Activated CD4-positive, alpha-beta T cell treated with anti-CD3 and anti-CD28 coated beads, Interleukin-2, amount 50 U/mL, for 24 hours (primary cell): ENCODE results near the gene PKN1.
"Not testable (repeated sequence)": the region's sequence is repeated elsewhere in the genome, so short reads cannot be mapped to it uniquely, and the experiment has no call there.

Experiments
- DNase-seq, 2 donors: peaks; one replicate each; pipeline ENCODE4 v3.0.0-alpha.2; 2020; ENCODE audit warnings: low read depth in 1 of 2, low spot score in 1 of 2

Gene PKN1

DNA sequence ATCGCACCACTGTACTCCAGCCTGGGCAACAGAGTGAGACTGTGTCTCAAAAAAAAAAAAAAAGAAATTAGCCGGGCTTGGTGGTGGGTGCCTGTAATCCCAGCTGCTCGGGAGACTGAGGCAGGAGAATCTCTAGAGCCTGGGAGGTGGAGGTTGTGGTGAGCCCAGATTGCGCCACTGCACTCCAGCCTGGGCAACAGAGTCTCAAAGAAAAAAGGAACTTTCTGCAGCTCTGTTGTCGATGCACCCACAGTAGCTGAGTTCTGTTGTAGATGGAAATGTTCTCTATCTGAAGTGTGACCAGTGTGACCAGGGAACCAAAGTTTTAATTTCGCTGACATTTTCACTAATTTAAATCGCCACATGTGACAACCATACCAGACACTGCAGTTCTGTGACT is 29.3 kb downstream of the PKN1 start:
- DNase-seq: not testable (repeated sequence)

DNA sequence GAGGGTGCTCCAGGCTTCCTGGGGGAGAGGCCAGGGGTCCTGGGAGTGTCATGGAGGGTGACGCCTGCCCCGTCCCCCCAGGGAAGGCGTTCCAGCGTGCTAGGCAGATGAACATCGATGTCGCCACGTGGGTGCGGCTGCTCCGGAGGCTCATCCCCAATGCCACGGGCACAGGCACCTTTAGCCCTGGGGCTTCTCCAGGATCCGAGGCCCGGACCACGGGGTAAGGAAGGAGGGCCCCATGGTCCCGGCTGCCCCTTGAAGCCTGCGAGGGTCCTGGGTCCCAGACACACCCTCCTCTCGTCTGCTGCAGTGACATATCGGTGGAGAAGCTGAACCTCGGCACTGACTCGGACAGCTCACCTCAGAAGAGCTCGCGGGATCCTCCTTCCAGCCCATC is 30.6 kb downstream of the PKN1 start:
- DNase-seq: no peak

DNA sequence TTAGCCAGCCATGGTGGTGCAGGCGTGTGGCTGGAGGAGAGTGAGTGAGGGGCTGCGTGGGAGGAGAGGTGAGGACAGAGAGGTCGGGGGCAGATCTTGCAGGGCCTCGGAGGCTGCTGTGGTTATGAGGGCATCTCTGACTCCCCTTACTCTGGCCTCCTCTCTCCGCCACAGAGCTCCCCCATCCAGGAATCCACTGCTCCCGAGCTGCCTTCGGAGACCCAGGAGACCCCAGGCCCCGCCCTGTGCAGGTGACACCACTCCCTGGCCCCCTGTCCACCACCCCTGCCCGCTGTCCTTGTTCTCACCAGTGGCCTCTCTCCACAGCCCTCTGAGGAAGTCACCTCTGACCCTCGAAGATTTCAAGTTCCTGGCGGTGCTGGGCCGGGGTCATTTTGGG is 34.3 kb downstream of the PKN1 start:
- no peak for DNase-seq

DNA sequence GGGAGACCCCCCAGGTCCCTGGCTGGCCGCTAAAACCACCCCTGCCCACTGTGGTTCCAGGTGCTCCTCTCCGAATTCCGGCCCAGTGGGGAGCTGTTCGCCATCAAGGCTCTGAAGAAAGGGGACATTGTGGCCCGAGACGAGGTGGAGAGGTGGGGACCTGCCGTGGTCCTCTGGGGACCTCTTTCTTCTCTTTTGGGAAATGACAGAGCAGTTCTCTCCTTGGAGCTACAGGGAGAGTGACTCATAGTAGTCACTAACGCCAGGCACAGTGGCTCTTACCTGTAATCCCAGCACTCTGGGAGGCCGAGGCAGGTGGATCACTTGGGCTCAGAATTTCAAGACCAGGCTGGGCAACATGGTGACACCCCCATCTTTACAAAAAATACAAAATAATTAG is 34.7 kb downstream of the PKN1 start:
- no peak for DNase-seq

DNA sequence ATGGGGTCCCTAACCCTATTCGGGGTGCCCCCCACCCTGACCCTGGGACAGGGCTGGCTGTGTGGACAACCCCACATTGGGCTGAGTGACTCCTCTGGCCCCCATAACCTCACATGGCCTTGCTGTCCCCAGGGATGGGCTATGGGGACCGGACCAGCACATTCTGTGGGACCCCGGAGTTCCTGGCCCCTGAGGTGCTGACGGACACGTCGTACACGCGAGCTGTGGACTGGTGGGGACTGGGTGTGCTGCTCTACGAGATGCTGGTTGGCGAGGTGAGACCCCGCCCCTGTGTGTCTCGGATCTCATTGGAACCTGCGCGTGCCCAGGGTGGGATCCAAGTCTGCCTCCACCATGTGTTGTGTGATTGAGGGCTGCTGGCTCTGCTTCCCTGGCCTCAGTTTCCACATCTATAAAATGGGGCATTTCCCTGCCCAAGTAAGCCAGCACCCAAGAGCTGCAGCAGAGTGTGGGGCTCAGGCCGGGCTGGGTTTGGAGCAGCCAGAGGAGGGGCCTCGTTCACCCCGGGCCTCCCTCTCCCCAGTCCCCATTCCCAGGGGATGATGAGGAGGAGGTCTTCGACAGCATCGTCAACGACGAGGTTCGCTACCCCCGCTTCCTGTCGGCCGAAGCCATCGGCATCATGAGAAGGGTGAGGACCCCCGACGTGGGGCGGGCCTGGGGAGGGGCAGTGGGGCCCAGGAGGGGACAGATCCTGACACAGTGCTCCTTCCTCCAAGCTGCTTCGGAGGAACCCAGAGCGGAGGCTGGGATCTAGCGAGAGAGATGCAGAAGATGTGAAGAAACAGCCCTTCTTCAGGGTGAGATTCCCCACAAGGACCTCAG is 37.1 kb downstream of the PKN1 start:
- no peak for DNase-seq

DNA sequence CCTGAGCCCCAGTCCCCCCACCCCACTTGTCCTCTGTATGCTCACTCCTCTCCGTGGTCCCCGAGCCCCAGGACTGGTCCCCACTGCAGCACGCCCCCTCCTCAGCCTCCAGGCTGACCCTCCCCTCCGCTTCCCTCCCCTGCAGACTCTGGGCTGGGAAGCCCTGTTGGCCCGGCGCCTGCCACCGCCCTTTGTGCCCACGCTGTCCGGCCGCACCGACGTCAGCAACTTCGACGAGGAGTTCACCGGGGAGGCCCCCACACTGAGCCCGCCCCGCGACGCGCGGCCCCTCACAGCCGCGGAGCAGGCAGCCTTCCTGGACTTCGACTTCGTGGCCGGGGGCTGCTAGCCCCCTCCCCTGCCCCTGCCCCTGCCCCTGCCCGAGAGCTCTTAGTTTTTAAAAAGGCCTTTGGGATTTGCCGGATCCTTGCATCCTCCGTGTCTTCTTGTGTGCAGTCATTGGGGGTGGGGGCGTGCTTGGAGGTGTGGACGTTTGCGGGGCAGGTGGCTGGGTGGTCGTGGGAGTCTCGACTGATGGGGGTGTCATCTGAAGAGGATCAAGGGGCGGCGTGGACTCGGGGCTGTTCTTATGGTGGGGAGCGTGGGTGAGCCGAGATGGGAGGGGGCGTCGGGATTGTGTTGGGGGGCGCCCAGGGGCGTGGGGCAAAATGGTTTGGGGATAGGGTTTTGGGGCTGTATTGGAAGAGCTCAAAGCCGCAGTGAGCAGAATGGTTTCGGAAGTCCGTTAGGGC is 38.5 kb downstream of the PKN1 start:
- DNase-seq: no peak

DNA sequence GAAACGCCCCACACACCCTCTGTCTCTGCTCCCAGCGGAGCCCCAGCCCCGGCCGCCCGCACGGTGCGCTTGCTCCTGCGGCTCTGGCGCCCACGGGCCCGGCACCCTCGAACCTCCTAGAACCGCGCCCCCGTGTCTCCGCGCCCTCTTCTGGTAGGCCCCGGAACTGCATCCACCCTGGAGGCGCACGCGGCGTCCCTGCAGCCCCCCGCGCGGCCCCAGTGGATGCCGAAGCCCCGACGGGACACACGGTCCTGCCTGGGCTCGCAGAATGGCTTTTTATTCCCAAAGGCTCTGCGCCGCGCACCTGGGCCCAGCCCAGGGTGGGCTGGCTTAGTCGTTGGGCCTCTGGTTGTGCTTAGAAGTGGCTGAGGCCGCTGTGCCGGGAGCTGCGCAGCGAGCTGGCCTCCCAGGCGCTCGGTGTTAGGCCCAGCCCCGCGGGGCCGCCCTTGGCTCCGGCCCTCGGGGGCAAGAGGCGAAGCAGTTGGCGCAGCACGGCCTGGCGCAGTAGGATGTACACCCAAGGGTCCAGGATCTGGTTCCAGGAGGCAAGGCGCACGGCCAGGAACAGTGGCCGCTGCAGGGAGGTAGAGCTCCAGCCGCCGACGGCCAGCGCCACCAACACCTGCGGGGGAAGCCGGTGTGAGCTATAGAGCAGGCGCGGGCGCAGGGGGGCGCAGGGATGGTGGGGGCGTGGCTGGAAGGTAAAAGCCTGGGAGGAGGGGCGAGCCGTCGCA is 39.3 kb downstream of the PKN1 start:
- DNase-seq: peak; percentile 77 to 85

DNA sequence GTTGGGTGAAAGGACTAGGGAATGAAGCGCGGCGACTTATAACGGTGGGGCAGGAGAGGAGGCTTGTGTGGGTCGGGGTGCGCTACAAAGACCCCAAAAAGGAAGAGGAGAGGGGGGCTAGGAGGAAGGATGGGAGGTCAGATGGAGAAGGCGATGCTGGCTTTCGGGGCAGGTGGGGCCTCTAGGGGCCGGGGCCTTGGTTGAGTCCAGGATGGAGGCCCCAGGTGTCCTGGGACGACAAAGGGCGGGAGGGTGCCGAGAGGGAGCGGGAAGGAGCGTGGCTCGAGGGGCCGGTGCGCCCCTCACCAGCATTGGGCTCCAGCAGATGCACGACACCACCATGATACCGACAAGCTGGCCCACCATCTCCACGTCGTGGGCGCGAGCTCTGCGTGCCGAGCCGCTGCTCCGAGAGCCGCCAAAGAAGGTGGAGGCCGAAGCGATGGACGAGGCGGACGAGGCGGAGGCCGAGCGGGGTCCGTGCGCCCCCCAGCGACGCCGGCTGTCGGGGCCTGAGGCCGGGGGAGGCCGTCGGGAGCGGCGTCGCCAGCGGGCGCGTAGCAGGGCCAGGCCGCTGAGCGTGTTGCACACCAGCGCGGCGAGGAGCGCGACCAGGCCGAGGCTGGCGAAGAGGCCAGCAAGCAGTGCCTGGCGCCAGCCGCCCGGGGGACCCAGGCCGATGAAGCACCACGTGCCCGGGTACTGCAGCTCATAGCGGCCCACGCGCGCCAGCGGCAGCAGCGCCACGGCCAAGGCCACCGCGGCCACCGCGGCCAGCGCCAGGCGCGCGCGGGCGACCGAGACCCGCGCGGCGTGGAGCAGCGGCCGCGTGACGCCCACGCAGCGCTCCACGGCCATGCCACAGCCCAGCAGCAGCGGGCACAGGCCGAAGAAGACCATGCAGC is 40.2 kb downstream of the PKN1 start:
- no peak for DNase-seq

DNA sequence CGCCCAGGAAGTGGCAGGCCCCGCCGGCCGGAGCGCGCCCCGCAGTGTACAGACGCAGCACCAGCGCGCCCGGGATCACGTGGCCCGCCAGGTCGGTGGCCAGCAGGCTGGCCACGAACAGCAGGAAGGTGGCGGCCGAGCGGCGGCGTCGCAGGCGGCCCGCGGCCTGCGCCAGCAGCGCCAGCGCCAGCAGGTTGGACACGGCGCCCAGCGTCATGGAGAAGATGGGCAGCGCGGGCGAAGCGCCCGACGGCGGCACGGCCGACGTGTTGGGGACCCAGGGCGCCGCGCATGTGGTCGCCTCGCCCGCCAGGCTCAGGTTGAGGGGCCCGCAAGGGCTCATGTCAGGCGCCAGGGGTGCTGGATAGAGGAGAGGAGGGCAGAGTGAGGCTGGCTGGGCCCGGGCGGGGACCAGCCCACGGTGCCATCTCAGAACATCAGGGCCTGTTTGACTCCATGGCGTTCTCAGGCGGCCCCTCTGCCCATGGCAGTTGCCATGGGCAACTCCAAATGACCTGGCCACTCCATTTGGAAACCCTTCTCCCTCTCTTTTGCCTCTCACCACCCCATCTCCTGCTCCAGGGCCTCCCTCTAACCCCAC is 41.0 kb downstream of the PKN1 start:
- no peak for DNase-seq

DNA sequence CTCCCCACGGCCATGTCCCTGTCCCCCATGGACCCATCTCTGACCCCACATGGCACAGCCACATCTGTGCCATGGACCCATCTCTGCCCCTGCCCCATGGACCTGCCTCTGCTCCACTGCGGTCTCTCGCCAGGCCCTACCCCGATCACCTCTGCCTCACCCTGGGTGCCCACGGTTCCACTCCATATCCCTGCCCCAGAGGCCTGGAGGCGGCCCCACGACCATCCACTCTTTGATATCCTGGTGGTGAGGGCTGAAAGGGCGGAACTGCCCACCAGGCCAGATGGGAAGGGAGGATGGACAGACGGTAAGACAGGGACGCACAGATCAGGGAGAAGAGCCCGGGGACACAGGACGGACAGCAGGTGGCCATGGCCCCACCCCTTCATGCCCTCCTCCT is 41.7 kb downstream of the PKN1 start:
- DNase-seq: no peak

DNA sequence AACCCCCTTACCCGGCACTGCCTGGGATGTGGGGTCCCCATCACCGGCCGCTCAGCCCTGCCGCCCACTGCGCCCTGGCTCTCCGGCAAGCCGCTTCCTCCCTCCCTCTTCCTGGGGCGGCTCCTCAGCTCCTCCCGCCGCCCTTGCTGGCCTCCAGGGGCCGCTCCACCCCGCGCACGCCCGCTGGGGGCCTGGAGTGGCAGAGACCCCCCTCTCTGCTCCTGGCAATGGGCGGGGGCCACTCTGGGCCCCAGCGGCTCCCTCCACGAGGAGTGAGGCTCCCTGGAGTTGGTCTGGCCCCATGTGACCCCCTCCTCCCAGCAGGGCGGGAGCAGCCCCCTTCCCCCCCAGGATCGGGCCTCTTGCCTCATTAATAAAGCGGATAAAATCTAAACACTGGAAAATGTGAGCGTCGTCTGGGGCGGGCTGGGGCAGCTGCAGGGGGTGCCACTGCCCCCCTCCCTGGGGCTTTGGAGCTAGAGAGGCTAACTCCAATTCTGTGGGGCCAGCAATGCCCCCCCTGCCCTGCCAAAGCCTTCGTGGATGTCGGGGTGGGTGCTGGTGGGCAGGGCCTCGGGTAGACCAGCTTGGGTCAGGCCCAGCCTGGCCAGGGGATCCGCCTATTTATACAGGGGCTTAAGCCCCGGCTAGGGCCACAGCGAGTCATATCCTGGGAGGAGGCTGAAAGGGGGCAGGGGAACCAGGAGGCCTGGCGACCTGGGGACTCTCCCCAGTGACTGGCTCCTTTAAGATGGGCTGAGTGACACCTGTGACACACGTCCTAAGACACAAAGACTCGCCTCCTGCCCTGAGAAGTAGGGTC is 42.4 kb downstream of the PKN1 start, which contains the start of gene PTGER1:
TSS of gene PTGER1 (minus strand) at position 104 of the 823 bp plus-strand sequence. CDS start 1,034 bp downstream, outside the sequence.
- no peak for DNase-seq

DNA sequence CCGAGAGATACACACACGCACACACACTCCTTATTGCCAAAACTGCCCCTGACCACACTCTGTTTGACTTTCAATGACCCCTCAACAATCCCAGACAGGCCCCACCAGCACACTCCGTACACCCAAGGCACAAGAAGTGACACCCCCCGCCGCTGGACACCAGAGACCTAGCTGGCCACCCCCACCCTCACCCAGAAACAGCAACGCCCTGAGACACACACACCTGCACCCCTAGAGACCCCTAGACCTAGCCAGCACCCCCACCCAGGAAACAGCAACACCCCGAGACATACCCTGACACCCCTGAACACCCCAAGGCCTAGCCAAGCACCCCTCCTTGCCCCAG is 43.2 kb downstream of the PKN1 start:
- DNase-seq: no peak

DNA sequence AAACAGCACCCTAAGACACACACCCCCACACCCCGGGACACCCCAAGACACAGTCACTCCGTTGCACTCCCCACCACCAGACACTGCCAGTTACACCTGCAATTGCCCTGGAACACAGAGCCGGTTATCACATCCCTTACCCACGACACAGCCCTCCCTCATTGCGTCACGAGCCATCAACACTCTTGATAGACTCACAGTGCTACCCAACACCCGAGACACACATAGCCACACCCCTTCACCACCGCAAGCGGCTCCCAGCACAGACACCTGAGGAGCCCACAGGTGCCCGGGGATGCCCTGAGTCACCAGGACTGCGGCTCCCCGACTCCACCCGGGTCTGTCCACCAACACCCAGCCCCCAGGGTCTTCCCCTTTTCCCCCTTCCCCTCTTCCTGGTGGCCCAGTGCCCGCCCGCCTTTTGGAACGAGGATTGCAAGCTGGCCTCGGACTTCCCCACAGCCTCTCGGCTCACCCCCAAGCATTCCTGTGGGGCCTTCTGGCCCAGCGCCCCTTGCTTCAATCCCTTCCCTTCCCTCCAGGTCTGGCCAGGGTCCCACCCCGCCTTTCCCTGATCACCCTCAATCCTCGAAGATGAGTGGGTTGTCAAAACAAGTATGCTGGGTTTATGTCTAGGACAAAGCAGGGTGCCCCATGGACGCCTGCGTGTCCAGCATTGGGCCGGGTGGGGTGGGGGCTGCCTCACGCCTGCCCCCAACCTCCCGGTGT is 43.7 kb downstream of the PKN1 start:
- DNase-seq: no peak

DNA sequence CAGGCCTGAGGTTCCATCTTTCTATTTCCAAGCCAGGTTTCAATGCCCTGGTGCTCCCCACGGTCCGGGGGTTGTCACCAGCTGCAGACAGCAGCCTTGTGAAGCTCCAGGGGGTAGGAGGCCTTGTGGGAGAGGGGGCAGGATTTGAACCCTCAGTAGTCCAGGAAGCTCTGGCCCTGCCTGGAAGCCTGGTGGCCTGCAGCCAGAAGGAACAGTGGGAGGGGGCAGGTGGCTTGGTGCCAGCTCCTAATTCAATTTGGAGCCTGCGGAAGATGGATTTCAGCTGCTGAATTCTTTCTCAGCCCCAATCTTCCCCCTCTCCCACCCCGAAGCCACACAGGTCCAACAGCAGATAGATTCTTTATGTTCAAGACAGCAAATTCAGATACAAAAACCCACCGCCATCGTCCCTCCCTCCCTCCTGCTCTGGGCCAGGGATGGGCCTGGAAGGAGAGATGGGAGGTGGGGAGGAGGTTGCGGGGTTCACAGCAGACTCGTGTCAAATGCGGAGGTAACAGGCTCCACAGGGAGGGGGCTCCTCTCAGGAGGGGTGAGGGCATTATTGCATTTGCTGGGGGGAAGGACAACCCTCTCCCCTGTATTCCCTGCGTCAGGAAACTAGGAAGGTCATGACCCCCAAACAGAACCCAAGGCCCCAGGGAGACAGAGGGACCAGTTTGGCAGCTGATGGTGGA is 44.5 kb downstream of the PKN1 start:
- DNase-seq: no peak

DNA sequence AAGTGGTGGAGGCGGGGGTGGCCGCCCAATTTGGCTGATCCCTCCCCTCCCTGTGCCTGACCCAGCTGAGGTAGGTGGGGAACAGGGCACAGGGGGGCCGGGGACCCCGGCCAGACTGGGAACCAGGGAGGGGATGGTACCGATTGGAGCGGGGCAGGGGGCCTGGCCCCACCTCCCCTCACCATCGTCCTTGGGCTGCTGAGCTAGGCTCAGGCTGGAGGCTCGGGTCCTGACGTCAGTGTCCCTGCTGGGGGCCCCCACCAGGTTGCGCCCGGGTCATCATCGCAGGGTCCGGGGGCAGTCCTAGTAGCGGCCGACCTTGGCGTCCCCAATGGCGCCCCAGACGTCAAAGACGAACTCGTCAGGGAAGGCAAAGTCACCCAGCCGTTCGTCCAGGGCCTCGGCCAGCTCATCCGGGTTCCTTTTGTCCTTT is 45.0 kb downstream of the PKN1 start:
- DNase-seq: no peak

DNA sequence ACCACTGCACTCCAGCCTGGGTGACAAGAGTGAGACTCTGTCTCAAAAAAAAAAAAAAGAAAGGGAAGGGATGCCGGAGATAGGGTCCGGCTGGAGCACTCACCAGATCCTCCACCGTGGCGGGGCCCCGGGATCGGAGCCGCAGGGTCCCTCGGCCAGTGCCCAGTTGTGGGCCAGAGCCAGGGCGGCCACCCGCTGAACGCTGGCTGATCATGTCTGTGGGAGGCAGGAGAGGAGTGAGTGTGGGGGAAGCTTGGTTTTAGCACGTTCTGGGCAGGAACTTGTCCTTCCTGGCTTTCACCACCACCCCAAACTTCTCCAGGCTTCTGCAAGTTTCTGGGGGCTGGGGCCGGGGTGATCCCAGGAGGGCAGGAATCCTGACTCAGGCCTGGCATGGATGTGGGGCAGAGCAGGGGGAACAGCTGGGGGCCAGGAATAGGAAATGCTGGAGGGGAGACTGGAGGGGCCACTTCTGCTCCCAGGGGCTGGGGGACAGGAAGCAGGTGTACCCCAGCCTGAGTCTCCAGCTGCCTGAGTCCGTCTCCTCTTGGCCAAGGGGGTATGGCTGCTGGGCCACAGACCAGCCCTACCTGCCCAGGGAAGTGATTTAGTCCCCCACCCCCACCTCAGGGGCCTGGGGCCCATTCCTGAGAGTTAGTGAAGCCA is 46.3 kb downstream of the PKN1 start:
- DNase-seq: no peak

DNA sequence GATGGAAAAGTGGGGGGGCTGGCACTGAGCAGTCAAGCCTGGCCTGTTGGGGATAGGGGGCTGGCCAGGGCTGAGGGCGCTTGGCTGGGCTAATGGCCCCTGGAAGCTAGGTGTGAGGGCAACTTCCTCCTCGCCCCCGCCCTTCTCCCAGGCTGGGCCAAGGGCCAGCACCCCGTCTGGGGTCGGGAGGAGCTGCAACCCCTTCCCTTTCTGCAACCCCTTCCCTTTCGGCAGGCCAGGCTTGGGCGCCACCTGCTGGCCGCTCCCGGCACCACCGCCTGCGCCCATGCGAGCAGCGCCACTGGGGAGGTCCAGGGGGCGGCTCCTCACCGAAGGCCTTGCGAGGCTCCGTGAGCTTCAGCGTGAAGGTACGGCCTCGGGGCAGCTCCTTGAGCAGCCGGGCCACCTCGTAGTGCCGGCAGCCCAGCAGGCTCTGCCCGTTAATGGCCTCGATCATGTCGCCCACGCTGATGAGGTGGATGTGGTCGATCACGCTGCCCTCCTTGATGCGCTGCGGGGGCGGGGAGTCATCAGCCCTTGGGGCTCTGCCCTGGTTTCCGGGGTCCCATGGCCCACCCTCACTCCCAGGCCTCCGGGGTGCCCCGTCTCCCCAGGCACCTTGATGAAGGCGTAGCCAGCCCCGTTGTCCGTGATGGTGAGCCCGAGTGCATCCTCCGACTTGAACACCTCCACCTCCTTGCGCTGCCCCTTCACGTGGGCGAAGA is 47.0 kb downstream of the PKN1 start:
- DNase-seq: peak; percentile 44 to 63
